Stimulated activated CD4-positive, alpha-beta T cell treated with anti-CD3 and anti-CD28 coated beads, Interleukin-12 subunit alpha, Interleukin-12 subunit beta, amount 100 ng/mL, for 48 hours (primary cell): Measurements from ENCODE around the gene INA.
A peak's percentile ranks its signal among the peaks of the same experiment; 100 is the strongest.

ENCODE experiments used
- DNase-seq, 3 donors: peaks; one replicate each; pipeline ENCODE4 v3.0.0-alpha.2; 2020; ENCODE audit warnings: low read depth in 2 of 3, low spot score in 1 of 3

INA gene

DNA sequence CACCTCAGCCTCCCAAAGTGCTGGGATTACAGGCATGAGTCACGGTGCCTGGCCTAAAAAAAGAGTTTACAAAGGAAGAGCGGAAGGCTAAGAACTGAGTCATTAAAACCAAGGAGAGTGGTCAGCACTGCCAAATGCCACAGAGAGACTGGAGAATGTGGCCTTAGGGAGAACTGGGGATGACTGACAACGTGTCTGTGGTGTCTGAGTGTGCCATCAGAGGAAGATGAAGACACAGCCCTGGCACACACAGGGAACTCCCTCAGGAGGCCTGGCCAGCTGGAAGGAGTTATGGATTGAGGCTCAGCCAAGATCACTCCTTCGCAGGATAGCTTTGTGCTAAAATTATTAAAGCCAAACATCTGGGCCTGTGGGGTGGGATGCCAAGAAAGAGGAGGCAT is 3.9 kb upstream of the INA start:
- DNase-seq, result no peak

DNA sequence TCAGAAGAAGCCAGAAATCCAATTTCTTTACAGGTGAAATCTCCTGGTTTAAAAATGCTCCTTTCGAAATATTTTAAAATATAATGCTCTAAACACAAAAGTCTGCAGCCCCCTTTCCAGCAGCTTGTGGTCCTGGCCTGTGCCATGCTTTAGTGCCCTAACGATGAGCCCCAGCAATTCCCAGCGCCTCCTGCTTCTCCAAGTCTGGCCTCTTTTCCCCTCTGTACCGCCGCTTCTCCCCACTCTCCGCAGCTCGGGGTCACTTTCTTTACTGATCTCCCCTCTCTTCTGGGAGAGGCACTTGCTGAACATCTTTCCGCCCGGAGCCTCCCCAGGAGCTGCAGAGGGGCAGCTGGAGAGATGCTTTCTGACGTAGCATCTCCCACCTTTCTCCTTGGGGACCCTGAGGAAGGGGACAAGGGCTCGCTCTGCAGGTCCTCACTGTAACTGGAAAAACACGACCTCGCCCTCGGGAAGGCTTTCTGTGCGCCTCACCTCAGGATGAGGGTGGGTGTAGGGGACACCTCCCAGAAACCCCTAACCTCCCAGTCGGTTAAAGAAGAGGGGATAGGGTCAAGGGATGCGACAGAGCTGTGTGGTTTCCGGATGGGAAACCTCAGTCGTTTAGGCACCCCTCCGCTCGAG is 565 bp upstream of the INA start:
- no peak for DNase-seq

DNA sequence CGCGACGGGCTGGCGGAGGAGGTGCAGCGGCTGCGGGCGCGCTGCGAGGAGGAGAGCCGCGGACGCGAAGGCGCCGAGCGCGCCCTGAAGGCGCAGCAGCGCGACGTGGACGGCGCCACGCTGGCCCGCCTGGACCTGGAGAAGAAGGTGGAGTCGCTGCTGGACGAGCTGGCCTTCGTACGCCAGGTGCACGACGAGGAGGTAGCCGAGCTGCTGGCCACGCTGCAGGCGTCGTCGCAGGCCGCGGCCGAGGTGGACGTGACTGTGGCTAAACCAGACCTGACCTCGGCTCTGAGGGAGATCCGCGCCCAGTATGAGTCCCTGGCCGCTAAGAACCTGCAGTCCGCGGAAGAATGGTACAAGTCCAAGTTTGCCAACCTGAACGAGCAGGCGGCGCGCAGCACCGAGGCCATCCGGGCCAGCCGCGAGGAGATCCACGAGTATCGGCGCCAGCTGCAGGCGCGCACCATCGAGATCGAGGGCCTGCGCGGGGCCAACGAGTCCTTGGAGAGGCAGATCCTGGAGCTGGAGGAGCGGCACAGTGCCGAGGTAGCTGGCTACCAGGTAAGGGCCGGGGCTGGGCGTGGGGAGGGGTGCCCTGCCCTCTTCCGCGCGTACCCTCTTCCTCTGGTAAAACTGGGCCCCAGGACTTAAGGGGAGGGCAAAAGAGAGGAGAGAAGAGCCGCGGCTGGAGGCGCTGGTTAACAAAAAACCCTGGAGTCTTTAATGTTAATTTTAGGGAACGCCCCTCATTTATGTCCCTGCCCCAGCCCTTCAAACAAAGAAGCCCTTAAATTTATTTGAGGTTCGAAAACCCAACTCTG is 987 bp downstream of the INA start:
- no peak for DNase-seq

DNA sequence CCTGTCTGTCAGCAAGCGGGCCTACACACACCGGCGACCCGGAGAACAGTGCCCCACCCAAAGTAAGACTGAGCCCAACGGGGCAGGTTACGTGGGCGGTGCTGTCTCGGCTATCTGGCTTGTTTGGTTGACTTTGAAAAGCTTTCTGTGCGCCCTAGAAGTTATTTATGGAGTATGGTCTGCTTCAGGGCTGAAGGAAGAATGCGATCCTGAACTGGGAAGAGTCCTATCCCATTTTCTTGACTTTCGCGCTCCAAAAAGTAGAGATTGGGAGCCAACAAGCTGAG is 1.5 kb downstream of the INA start:
- DNase-seq, result no peak

DNA sequence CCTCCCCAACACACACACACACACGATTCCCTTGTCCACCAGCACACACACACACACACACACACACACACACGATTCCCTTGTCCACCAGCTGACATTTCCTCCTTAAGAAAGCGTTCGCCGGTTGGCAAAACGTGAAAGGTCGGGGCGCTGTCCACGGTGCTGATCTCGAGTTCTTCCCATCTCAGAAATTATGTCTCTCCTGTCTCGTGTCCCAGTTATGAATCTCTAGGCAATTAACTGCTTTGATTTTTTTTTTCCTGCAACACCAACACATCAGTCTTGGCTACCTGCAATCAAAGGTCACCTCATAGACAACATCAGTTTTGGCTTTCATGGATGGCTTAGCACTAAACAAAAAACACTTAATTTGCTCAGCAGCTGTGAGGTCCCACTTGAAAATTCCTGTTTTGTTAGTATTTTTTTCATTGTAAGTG is 1.9 kb downstream of the INA start:
- DNase-seq, result peak in 2 of 3 donors; percentile 23 to 39

DNA sequence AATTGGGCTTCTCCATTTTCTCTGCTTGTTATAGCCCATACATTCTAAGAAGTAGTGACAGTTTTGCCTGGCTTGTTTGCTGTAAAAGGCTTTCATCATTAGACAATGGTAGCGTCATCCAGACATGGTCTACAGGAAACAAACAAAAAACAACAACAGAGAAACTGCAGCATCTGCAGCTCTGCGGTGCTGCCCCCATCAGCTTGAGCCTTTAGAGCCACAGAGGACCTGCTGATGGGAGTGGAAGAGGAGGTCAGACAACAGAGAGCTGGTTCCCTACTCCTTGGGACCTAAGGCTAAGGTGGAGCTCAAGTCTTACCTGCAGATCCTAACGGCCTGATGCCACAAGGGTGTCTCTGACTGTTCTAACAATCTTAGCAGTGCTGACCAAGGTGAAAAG is 3.1 kb downstream of the INA start:
- no peak for DNase-seq

DNA sequence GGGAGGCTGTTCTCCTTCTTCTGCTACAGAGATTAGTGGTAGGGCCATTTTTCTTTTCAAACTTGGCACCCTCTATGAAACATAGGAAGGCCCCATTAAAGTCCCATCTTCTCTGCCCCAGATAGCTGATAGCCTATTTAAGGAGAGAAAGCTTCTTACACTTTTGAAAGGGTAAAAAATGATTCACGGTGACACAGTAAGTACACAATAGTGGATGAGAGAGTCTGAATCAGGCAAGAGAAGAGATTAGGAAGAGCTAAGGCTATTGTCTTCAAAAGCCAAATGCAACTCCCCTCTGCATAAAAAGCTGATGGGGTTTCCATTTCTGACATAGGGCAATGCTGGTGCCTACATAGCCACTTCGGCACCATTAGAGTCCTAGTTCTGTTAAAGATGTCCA is 3.6 kb downstream of the INA start:
- DNase-seq, result no peak

DNA sequence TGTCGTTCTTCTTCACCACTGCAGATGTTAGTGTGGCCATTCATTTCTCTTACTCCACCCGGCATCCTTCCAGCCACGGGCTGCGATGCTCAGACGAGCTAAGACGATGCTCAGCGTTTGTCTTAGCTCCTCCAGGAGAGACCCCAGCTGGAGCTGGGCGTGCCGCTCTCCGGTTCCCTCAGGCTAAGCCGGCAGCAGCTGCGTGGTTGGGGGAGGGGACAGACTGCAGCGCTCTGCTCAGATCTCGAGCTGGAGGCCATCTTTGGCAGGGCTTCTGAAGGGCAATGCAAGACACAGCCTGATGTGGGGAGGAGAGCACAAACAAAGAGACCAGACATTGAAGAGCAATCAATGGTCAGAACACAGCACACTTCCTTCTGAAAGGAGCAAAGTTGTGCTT is 4.8 kb downstream of the INA start:
- no peak for DNase-seq

DNA sequence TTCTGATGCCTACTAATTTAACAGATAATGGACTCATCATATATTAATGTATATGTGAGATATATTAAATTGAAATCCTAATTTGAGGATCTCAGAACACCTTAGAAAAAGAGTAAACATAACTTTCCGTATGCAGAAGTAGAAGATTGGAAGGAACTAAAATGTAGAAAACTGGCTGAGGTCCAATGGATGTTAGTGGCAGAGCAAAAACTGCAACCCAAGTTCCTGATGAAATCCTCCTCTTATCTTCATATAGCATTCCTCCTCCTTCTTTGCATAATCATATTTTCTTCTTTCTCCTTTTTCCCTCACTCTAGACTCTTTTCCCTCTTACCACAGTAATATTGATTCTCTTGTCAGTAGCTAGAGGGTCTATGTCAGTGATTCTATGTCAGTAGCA is 6.0 kb downstream of the INA start:
- no peak for DNase-seq

DNA sequence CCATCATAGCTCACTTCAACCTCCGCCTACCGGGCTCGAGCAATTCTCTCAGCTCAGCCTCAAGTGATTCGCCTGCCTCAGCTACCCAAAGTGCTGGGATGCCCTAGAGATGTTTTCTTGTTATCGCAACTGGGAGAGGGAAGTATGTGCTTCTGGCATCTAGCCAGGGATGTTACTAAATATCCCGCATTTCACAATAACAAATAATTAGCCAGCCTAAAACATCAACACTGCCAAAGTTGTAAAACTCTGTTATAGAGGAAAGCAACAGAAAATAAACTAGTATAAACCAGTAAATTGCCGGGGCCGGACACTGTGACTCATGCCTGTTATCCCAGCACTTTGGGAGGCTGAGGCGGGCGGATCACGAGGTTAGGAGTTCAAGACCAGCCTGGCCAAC is 7.2 kb downstream of the INA start:
- DNase-seq, result no peak

DNA sequence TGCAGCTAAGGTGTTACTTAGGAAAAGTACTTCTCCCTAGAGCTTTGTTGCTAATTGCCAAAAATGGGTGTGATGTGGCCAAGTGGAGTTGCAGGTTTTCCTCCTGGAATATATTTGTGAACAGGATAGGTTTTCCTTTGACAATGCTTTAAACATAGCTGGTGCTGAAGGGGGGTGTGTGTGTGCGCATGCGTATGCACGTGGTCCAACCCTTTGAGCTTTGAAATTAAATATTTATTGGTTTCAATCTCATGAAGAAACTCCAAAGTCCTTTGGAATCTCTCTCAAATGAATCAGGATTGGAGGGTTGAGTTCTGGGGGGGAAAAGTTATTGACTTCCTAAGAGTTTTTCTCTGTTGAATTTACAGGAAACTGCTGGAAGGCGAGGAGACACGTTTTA is 11.1 kb downstream of the INA start:
- no peak for DNase-seq

DNA sequence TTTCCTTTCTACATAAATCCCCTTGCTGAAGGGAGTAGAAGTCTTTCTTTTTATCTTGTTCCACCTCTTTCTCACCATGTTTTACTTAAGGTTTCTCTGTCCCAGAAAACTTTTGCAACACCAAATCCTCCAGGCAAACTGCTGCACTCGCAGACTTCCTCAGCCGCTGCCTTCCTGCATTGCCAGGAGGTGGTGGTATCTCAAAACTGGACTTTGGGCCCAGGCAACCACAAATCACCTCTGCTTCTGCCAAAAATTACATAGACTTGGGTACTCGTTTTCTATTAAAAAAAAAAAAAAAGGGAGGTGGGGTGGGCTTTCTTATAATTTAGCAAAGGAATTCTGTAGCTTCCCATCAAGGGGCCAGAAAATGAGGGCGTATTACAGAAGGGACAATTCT is 14.7 kb downstream of the INA start:
- DNase-seq, result no peak

DNA sequence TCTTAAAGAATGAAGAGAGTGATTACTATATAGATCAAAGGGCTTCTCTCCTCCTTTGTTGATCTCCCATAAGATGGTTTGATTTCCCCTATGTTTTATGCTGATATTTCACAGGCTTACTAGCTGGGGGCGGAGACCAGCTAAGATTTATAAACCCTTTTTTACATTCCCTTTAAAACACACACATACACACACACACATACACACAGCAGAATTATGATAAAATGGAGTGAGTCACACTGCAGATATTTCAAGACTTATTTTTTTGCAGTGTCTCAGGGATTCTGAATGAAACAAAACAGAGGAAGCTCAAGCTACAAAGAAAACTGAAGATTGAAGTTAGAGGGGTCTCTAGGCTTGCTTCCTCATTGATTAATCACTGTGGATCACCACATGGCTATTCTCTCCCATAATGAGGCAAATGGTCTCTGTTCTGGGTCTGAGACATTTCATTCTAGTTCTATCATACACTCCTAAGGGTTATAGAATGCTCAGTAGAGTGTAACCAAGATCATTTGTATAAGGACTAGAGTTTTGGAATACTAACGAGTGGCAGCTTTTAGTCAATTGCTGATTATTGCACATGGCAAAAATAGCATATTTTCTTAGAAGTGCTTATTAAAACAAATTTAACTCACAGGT is 18.6 kb downstream of the INA start:
- DNase-seq, result no peak

DNA sequence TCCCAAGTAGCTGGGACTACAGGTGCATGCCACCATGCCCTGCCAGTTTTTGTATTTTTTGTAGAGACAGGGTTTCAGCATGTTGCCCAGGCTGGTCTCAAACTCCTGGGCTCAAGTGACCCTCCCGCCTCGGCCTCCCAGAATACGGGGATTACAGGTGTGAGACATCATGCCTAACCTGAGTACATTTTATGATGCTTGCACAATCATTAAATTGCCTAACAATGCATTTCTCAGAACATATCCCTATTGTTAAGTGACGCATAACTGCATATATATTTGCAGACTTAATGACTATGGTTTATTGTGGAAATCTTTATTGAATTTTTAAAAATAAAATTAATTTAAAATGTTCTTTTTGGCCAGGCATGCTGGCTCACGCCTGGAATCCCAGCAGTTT is 30.7 kb downstream of the INA start:
- DNase-seq, result no peak

DNA sequence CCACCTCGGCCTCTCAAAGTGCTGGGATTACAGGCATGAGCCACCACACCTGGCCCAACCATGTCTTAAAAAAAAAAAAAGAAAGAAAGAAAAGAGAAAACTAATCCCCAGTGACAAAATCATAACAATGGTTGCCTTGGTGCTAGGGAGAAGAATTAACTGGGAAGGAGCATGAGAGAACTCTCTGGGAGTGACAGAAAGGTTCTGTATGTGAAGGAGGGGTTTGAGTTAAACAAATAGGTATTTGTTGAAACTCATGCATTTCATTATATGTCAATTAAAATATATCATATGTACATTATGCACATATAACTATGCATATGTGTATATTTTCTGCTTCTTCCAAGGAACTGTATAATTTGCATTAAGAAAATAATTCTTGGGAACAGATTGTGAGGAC is 33.3 kb downstream of the INA start:
- DNase-seq, result no peak

DNA sequence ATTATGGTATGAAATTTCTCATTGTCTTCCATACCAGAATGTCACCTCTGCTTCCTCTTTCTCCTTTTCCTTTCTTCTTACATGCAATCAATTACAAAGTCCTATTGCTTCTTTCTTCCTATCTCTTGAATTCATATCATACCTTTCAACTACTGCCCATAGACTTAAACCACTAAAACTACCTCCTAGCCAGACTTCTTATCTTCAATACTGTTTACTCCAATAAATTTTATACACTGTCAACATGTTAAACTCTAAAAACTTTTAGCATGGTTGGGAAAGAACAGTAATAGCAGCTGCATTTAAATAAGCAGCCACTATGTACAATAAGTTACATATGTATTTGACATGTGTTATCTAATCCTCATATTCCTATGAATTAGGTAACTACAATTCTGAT is 39.1 kb downstream of the INA start:
- DNase-seq, result no peak

DNA sequence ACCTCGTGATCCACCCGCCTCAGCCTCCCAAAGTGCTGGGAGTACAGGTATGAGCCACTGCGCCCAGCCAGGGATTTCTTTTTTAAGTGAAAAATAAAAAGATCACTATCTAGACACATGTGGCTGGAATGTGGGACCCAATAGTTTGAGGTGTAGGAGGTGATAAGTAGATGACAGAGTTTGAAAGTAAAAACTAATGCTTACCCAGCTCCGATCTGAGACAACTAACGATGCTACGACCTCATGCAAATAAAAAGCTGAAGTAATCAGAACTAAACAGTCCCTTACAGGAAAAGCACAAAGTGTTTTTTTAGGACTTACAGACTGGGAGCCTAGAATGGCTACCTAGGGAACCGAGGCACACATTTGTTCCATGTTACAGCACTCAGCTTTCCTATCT is 51.0 kb downstream of the INA start:
- no peak for DNase-seq

DNA sequence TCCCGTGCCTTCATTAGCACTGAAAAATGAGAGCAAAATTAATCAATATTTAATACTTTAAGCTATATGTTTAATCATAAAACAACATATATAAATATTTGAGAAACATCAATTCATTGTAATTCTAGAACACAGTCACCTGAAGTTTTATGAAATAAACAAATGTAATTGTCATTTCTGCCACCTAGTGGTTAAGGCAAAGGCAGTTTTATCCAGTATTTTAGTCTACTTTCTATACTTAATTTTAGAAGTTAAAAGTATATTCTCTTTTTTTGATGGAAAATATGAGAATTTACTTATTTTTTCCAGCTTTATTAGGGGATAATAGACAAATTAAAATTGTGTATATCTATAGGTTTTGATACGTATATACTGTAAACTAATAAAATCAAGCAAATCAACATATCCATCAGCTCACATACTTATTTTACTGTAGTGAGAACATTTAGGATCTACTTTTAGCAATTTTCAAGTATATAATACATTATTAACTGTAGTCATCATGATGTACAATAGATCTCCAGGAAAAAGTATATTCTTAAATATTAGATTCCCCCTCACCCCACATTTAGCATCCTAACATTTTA is 57.1 kb downstream of the INA start:
- no peak for DNase-seq

DNA sequence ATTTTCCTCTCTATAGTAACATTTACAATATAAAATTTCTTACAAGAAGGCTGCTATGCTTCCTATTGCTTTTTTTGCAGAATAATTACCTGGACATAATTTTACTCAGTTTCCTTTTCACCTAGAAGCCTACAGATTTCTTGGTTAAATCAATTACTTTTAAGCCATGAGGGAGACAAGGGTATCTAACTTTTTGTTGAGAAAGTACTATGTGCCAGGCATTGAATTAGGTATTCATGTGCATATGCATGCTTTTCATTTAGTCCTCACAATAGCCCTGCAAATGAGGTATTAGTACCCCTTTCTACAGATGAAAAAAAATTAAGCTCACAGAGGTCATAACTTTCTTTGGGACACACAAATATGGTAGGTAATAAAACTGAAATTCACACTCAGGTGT is 57.6 kb downstream of the INA start:
- no peak for DNase-seq

DNA sequence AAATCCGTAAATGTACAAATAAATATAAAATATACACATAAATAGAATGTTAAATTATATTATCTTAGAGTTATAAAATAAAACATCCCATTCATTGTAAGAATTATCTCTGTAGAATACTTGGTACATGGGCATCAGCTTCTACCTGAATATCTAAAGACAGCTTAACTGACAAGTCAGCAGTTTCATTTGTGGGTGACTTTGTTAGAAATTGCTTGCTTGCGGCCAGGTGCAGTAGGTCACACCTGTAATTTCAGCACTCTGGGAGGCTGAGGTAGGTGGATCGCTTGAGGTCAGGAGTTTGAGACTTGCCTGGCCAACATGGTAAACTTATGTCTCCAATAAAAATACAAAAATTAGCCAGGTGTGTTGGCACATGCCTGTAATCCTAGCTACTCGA is 59.4 kb downstream of the INA start:
- no peak for DNase-seq
